ENCODE results near the gene SUOX. TPM values are rescaled to one million over a fixed set of nuclear protein-coding genes. Genes with fewer than 3 reads are reported as not detected.

Gene SUOX
- total RNA-seq, 1 experiment from 2014 or later, result 18.0 TPM

DNA sequence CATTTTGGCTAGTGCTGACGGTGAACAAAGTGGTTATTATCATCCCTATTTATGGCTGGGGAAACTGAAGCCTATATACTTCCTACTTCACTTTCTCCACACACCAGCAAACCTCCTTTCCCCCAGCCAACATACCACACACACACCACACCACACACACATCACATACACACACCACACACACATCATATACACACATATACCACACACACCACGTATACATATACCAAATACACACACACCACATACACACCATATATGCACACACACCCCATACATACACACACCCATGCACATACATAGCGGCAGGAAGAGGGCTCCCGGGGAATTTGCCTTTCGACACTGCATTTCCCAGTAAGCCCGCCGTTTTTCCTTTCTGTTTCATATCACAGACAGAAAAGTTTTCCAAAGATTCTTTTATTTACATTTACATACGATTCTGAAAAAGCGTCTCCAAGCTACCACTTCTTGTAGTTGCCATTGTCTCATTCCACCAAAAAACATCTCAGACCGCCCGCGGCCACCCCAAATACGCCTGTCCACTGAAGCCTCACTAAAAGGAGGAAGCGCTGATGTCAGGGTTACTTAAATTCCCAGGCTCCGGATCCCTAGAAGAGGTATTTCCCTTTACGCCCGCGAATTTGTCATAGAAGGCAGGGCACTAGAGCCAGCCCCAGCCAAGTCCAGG lies 24.0 kb upstream of the SUOX start:
- H3K9me2 ChIP-seq (replicated peaks; ENCODE audit: low read length), result no peaks in the 10 kb centered on the region
- H3K27me3 ChIP-seq (ENCODE audit: low read length), result no peaks in the 10 kb centered on the region
- intact Hi-C loops (cut with micrococcal nuclease), result loop anchor here (1.0 to 2.0 kb wide), 3 partner anchors 23 to 234 kb away; partner anchors contain the start of gene RPS26
- TF ChIP-seq, protein P1, sequence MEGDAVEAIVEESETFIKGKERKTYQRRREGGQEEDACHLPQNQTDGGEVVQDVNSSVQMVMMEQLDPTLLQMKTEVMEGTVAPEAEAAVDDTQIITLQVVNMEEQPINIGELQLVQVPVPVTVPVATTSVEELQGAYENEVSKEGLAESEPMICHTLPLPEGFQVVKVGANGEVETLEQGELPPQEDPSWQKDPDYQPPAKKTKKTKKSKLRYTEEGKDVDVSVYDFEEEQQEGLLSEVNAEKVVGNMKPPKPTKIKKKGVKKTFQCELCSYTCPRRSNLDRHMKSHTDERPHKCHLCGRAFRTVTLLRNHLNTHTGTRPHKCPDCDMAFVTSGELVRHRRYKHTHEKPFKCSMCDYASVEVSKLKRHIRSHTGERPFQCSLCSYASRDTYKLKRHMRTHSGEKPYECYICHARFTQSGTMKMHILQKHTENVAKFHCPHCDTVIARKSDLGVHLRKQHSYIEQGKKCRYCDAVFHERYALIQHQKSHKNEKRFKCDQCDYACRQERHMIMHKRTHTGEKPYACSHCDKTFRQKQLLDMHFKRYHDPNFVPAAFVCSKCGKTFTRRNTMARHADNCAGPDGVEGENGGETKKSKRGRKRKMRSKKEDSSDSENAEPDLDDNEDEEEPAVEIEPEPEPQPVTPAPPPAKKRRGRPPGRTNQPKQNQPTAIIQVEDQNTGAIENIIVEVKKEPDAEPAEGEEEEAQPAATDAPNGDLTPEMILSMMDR (conservative IDR thresholded peaks at IDR 0.05; ENCODE audit: low read depth, low read length), result no peak
- TF ChIP-seq EZH2phosphoT487 (IDR thresholded peaks at IDR 0.05; ENCODE audit: borderline replicate concordance, low read length), result no peak
- no peak for TF ChIP-seq EZH2 (IDR thresholded peaks at IDR 0.05; ENCODE audit: low read length, unreplicated experiment)
- POLR2A ChIA-PET (ENCODE audit: unreplicated experiment), result interaction anchor here (0.5 to 2.2 kb wide), 11 partner anchors 15 to 476 kb away, joined by 3 to 13 read pairs (median 5); partner anchors contain the start of genes DNAJC14, ORMDL2, PA2G4 and SARNP
- H4K20me1 ChIP-seq (ENCODE audit: low read length), result no peaks in the 10 kb centered on the region
- H3K27ac ChIP-seq (ENCODE audit: low read length), result peak overlapping the region; percentile 78
- TSS peak; percentile 97 for BruUV-seq (replicated peaks)
- no peak for DNase-seq
- peaks cover 5% of the 10 kb centered on the region for H3F3A ChIP-seq (ENCODE audit: low read length, unreplicated experiment)
- peak overlapping the region; percentile 76 for H3K4me3 ChIP-seq (ENCODE audit: low read length)
- H3K4me2 ChIP-seq (ENCODE audit: low read length), result peak overlapping the region; percentile 88
- CTCF ChIA-PET, result interaction anchor here (0.6 to 1.6 kb wide), 5 partner anchors 23 to 1600 kb away, joined by 3 to 9 read pairs (median 6); partner anchors contain the start of gene SUOX
- H3K36me3 ChIP-seq (ENCODE audit: low read depth, low read length), result 0 out of 2 replicates have a peak, but pooled peaks cover 2% of the 10 kb centered on the region
- peak overlapping the region; percentile 78 for H2AFZ ChIP-seq (ENCODE audit: low read length)
- H3K9ac ChIP-seq (ENCODE audit: low read length), result peak overlapping the region; percentile 70
- peaks cover 52% of the 10 kb centered on the region for H3K79me2 ChIP-seq (ENCODE audit: low read length)
- peaks cover 30% of the 10 kb centered on the region for H3K4me1 ChIP-seq (ENCODE audit: insufficient read depth, low read length)
- ATAC-seq, result peak; percentile 5; the same call in 1 of the 2 replicates
- H3K9me3 ChIP-seq (ENCODE audit: low read length), result no peaks in the 10 kb centered on the region

DNA sequence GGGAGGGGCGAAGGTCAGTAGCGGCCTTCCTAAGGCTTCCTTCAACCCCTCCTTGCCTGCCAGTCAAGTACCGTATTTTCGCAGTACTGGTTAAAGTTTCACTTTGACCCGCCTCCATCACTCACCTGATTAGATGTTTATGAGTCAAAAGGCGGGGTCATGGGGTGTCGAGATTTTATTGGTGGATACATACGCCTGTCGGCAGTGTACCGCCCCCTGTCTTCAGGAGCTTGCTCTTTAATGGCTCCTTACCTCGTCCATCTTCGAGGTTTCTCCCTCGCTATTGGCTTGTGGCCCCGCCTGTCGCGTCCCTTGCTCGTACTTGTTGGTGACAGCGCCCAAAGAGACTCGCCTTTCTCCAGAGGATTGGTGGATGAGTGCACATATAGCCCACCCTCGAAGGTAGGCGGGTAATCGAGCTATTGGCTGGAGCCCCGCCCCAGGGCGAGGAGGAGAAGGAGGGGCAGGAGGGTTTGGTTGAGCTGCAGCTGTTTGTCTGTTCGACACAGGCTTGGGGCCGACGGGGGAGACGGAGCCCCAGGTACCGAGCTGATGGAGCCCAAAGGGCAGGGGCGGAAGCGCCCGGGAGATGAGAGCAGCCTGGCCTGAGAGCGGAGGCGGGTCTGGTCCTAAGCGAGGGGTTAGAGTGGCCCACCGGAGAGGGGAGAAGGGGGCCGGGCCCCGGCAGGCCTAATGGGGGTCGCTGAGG lies 23.3 kb upstream of the SUOX start, which contains the start of gene RAB5B:
Gene RAB5B (plus strand): TSS at position 480 of the 709 bp plus-strand sequence. CDS start 12,883 bp downstream, outside the sequence.
- CTCF ChIA-PET, result interaction anchor here (0.6 to 1.6 kb wide), 7 partner anchors 17 to 1601 kb away, joined by 3 to 9 read pairs (median 5); partner anchors contain the start of gene SUOX
- no TSS peak for BruUV-seq (replicated peaks)
- H2AFZ ChIP-seq (ENCODE audit: low read length), result peak within 1 kb of the TSS; percentile 91

DNA sequence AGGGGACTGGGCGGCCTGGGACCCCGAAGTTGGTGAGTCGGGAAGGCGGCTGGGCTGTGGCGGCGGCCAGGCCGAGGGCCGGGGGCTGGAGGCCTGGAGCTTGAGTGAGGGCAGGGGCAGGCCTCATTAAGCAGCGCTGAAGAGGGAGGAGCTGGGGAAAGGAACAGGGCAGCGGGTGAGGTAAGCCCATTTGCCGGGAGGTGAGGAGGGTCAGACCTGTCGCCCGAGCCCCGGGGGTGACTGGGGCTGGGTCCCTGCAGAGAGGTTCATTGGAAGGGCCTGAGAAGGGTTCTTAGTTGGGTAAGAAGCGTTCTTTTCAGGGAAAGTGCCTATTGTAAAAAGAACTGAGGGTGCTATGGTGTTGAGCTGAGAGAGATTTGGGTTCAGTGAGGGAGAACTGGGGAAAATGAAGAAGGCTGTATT lies 22.8 kb upstream of the SUOX start:
- Histone ChIP-seq H3K79me2 (ENCODE audit: low read length) (peaks cover 45% of the 10 kb centered on the region), H3K4me1 (ENCODE audit: insufficient read depth, low read length) (peaks cover 24% of the 10 kb centered on the region), H3F3A (ENCODE audit: low read length, unreplicated experiment) (peaks cover 5% of the 10 kb centered on the region), H3K36me3 (ENCODE audit: low read depth, low read length) (peaks cover 2% of the 10 kb centered on the region; the same call in 1 of the 2 replicates), H3K27me3 (ENCODE audit: low read length) (no peaks in the 10 kb centered on the region), H2AFZ (ENCODE audit: low read length) (peak overlapping the region; percentile 91), H3K9ac (ENCODE audit: low read length) (peak overlapping the region; percentile 95), H3K27ac (ENCODE audit: low read length) (peak overlapping the region; percentile 63), H3K4me2 (ENCODE audit: low read length) (peak overlapping the region; percentile 89), H3K9me3 (ENCODE audit: low read length) (no peaks in the 10 kb centered on the region), H4K20me1 (ENCODE audit: low read length) (no peaks in the 10 kb centered on the region), H3K4me3 (ENCODE audit: low read length) (peak overlapping the region; percentile 93), H3K9me2 (replicated peaks; ENCODE audit: low read length) (no peaks in the 10 kb centered on the region)
- DNase-seq (peak; percentile 40), ATAC-seq (peak; percentile 43)
- no TSS peak for BruUV-seq (replicated peaks)
- TF ChIP-seq EZH2phosphoT487 (IDR thresholded peaks at IDR 0.05; ENCODE audit: borderline replicate concordance, low read length) (no peak), EZH2 (IDR thresholded peaks at IDR 0.05; ENCODE audit: low read length, unreplicated experiment) (no peak)
- TF ChIP-seq, protein P1 (conservative IDR thresholded peaks at IDR 0.05; ENCODE audit: low read depth, low read length), result no peak
- ChIA-PET CTCF (interaction anchor here (0.6 to 1.6 kb wide), 9 partner anchors 18 to 236 kb away, joined by 3 to 9 read pairs (median 4); partner anchors contain the start of genes SMARCC2 and SUOX), POLR2A (ENCODE audit: unreplicated experiment) (interaction anchor here (0.5 to 2.2 kb wide), 11 partner anchors 13 to 1529 kb away, joined by 3 to 13 read pairs (median 6); partner anchors contain the start of genes DNAJC14, ORMDL2, PA2G4 and SARNP)
- intact Hi-C loops (cut with micrococcal nuclease), result loop anchor here (1.0 kb wide), 1 partner anchor 8 kb away; no protein-coding TSS in a partner anchor

More for the DNA sequence above, 23.3 kb upstream of the SUOX start, which contains the start of gene RAB5B:
- no peak for TF ChIP-seq EZH2phosphoT487 (IDR thresholded peaks at IDR 0.05; ENCODE audit: borderline replicate concordance, low read length)
- no peaks in the 10 kb centered on the region for H4K20me1 ChIP-seq (ENCODE audit: low read length)
- H3K9me2 ChIP-seq (replicated peaks; ENCODE audit: low read length), result no peaks in the 10 kb centered on the region
- 0 out of 2 replicates have a peak, but pooled peaks cover 2% of the 10 kb centered on the region for H3K36me3 ChIP-seq (ENCODE audit: low read depth, low read length)
- peaks cover 45% of the 10 kb centered on the region for H3K79me2 ChIP-seq (ENCODE audit: low read length)
- H3K27ac ChIP-seq (ENCODE audit: low read length), result peak within 1 kb of the TSS; percentile 78
- peak; percentile 100 for DNase-seq
- POLR2A ChIA-PET (ENCODE audit: unreplicated experiment), result interaction anchor here (0.5 to 2.2 kb wide), 14 partner anchors 13 to 475 kb away, joined by 3 to 13 read pairs (median 6); partner anchors contain the start of genes DNAJC14, ORMDL2, PA2G4 and SARNP
- H3K4me3 ChIP-seq (ENCODE audit: low read length), result peak within 1 kb of the TSS; percentile 93
- intact Hi-C loops (cut with micrococcal nuclease), result loop anchor here (1.0 to 2.0 kb wide), 4 partner anchors 9 to 234 kb away; partner anchors contain the start of gene RPS26
- no peaks in the 10 kb centered on the region for H3K27me3 ChIP-seq (ENCODE audit: low read length)
- peak within 1 kb of the TSS; percentile 89 for H3K4me2 ChIP-seq (ENCODE audit: low read length)
- peaks cover 24% of the 10 kb centered on the region for H3K4me1 ChIP-seq (ENCODE audit: insufficient read depth, low read length)
- H3K9me3 ChIP-seq (ENCODE audit: low read length), result no peaks in the 10 kb centered on the region
- peaks cover 5% of the 10 kb centered on the region for H3F3A ChIP-seq (ENCODE audit: low read length, unreplicated experiment)
- peak within 1 kb of the TSS; percentile 95 for H3K9ac ChIP-seq (ENCODE audit: low read length)
- ATAC-seq, result peak; percentile 93
